Measurements from ENCODE around the gene KDSR. TPM values are rescaled to one million over a fixed set of nuclear protein-coding genes. Genes with fewer than 3 reads are reported as not detected.

The KDSR gene
- total RNA-seq, 1 experiment from 2014 or later: 493 TPM

DNA sequence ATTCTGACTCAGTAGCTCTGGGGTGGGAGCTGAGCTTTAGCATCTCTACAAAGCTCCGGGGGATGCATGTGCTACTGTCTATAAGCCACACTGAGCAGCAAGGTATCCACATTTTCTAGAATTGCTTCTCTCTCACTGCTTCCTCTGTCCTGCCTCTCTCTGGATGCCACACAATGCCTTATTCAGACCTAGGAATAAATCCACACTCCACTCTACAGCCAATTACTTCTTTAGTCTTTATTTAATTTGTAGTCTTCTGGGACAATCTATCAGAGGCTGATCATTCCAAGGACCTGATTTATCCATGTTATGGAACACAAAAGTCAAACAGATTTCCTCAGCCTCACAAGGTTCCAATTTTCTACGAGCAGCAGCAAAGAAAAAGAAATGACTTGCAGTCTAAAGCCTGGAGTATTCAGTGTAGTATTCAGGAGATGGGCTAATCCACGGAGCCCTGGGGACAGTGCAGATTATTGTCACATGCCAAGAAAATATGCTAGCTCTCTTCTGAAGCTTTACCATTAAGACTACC is 51.8 kb downstream of the KDSR start:
- Histone ChIP-seq H3K27ac (ENCODE audit: low read depth, low read length, poor library complexity, severe bottlenecking) (no peak overlapping the region), H3K4me3 (ENCODE audit: low read depth, low read length, poor library complexity, severe bottlenecking) (no peak overlapping the region), H3K4me1 (ENCODE audit: insufficient read depth, low read length, poor library complexity, severe bottlenecking) (peaks cover 19% of the 10 kb centered on the region), H3K36me3 (ENCODE audit: insufficient read depth, low read length, poor library complexity, severe bottlenecking) (no peaks in the 10 kb centered on the region), H3K27me3 (replicated peaks; ENCODE audit: insufficient read depth, low read depth, low read length, poor library complexity) (no peaks in the 10 kb centered on the region), H3K9me3 (ENCODE audit: low read depth, low read length, poor library complexity, severe bottlenecking) (no peaks in the 10 kb centered on the region)
- POLR2A ChIA-PET (ENCODE audit: low non-redundant PET): no interaction called here
- TF ChIP-seq CTCF (conservative IDR thresholded peaks at IDR 0.05; ENCODE audit: low read depth, low read length) (no peak), EZH2 (IDR thresholded peaks at IDR 0.05; ENCODE audit: borderline replicate concordance, low read depth, low read length, poor library complexity, severe bottlenecking) (no peak)
- DNase-seq (ENCODE audit: low spot score): no peak
- no TSS peak for BruUV-seq (replicated peaks)
- intact Hi-C loops (cut with micrococcal nuclease; ENCODE audit: unreplicated experiment): no loop called here
- CTCF ChIA-PET: no interaction called here

DNA sequence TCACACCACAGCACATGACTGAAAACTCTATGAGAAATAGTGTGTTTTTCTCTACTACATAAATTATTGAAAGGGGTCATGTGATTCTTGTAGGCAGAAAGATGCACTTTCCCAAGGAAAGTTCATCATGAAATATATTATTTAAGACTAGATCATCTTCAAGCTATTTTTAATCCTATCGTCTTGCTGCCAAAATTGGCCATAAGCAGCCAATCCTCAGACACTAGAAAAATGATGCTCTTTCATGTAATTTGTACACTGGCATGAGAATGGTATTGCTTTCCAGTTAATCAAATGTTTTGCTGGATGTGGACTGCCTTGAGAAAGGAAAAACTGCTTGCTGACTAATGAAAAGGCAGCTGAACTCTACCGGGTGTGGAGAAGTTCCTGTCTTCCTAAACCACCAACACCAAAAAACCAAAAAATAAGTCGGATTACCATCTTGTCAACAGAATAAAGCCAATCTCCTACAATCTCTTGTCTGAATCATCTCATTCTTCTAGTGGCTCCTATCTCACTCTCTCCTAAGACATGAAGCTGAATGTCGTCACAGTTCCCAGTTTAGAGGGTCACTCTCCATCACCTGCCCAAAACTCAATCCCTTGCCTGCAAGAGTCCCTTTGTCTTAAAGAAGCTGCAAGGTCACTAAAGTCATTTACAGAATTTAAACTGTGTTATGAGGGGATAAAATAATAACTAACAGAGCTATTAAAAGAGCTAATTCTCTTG is 52.8 kb downstream of the KDSR start:
- H3K4me3 ChIP-seq (ENCODE audit: low read depth, low read length, poor library complexity, severe bottlenecking): no peak overlapping the region
- peaks cover 19% of the 10 kb centered on the region for H3K4me1 ChIP-seq (ENCODE audit: insufficient read depth, low read length, poor library complexity, severe bottlenecking)
- no TSS peak for BruUV-seq (replicated peaks)
- no peaks in the 10 kb centered on the region for H3K9me3 ChIP-seq (ENCODE audit: low read depth, low read length, poor library complexity, severe bottlenecking)
- no peaks in the 10 kb centered on the region for H3K27me3 ChIP-seq (replicated peaks; ENCODE audit: insufficient read depth, low read depth, low read length, poor library complexity)
- CTCF ChIA-PET: no interaction called here
- intact Hi-C loops (cut with micrococcal nuclease; ENCODE audit: unreplicated experiment): no loop called here
- POLR2A ChIA-PET (ENCODE audit: low non-redundant PET): no interaction called here
- no peak for DNase-seq (ENCODE audit: low spot score)
- no peak overlapping the region for H3K27ac ChIP-seq (ENCODE audit: low read depth, low read length, poor library complexity, severe bottlenecking)
- TF ChIP-seq CTCF (conservative IDR thresholded peaks at IDR 0.05; ENCODE audit: low read depth, low read length): no peak
- H3K36me3 ChIP-seq (ENCODE audit: insufficient read depth, low read length, poor library complexity, severe bottlenecking): no peaks in the 10 kb centered on the region

DNA sequence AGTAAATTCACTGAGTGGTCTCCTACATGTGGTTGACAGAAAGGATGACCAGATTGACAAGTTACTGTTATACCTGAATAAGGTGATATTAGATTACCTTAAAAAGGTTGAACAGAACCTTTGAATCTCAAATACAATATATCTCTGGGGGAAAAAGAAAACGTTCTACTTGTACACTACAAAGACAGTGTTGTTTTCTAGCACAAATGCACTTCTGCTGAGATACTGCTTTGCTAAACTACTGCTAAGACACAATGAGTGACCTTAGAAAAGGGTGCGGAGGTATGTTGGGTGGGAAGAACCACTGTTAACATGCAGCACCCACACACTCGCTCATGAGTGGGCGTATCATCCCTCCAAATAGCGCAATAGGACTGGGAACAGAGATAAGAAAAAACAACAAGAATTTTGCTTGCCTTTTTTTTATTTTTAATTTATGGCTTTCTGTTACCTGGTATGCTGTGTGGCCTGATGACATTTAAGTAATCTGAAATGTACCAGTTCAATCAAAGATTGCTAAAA is 53.5 kb downstream of the KDSR start:
- H3K27ac ChIP-seq (ENCODE audit: low read depth, low read length, poor library complexity, severe bottlenecking): no peak overlapping the region
- DNase-seq (ENCODE audit: low spot score): no peak
- no peak overlapping the region for H3K4me3 ChIP-seq (ENCODE audit: low read depth, low read length, poor library complexity, severe bottlenecking)
- no peaks in the 10 kb centered on the region for H3K9me3 ChIP-seq (ENCODE audit: low read depth, low read length, poor library complexity, severe bottlenecking)
- CTCF ChIA-PET: no interaction called here
- POLR2A ChIA-PET (ENCODE audit: low non-redundant PET): no interaction called here
- H3K4me1 ChIP-seq (ENCODE audit: insufficient read depth, low read length, poor library complexity, severe bottlenecking): peaks cover 19% of the 10 kb centered on the region
- H3K27me3 ChIP-seq (replicated peaks; ENCODE audit: insufficient read depth, low read depth, low read length, poor library complexity): no peaks in the 10 kb centered on the region
- BruUV-seq (replicated peaks): no TSS peak
- TF ChIP-seq CTCF (conservative IDR thresholded peaks at IDR 0.05; ENCODE audit: low read depth, low read length): no peak
- TF ChIP-seq EZH2 (IDR thresholded peaks at IDR 0.05; ENCODE audit: borderline replicate concordance, low read depth, low read length, poor library complexity, severe bottlenecking): no peak
- H3K36me3 ChIP-seq (ENCODE audit: insufficient read depth, low read length, poor library complexity, severe bottlenecking): no peaks in the 10 kb centered on the region
- intact Hi-C loops (cut with micrococcal nuclease; ENCODE audit: unreplicated experiment): no loop called here
